A549 (cell line): ENCODE results near the gene EFEMP1.

Source experiments
- PBX3 ChIP-seq: IDR thresholded peaks from 2 replicates; pipeline ENCODE4 v1.6.1; 2012
- TF ChIP-seq, protein P1 (sequence below): fragments of >200 bp; sonication (Bioruptor Twin); formaldehyde crosslinking; IDR thresholded peaks from 3 replicates; pipeline ENCODE4 v1.5.1; 2016

DNA sequence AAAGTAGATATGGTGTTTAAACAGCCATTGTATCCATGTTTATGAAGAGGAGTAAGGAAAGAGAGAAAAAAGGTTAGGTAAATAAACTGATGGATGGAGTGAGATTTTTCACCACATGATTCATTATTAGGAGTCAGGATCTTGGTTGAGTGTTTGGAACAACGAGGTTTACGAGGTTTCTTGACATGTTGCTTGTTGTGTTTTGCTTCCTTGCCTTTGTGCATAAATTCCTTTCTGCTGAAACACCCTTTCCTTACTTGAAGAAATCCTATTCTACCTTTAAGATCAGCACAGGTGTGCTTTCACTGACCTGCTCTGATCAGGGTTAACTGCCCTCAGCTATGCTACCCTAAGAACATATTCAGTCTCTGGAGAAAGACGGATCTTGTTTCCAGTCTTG lies 66.6 kb downstream of the EFEMP1 start:
- TF ChIP-seq, protein P1, sequence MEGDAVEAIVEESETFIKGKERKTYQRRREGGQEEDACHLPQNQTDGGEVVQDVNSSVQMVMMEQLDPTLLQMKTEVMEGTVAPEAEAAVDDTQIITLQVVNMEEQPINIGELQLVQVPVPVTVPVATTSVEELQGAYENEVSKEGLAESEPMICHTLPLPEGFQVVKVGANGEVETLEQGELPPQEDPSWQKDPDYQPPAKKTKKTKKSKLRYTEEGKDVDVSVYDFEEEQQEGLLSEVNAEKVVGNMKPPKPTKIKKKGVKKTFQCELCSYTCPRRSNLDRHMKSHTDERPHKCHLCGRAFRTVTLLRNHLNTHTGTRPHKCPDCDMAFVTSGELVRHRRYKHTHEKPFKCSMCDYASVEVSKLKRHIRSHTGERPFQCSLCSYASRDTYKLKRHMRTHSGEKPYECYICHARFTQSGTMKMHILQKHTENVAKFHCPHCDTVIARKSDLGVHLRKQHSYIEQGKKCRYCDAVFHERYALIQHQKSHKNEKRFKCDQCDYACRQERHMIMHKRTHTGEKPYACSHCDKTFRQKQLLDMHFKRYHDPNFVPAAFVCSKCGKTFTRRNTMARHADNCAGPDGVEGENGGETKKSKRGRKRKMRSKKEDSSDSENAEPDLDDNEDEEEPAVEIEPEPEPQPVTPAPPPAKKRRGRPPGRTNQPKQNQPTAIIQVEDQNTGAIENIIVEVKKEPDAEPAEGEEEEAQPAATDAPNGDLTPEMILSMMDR, result no peak
- no peak for TF ChIP-seq PBX3
